NCI-H446 (cell line): Measurements from ENCODE around the gene IL36B.

ENCODE experiments used
- DNase-seq, 2 experiments: peaks; one replicate each; lab custom pipeline; 2025; lab: John Stamatoyannopoulos, UW

Gene IL36B

DNA sequence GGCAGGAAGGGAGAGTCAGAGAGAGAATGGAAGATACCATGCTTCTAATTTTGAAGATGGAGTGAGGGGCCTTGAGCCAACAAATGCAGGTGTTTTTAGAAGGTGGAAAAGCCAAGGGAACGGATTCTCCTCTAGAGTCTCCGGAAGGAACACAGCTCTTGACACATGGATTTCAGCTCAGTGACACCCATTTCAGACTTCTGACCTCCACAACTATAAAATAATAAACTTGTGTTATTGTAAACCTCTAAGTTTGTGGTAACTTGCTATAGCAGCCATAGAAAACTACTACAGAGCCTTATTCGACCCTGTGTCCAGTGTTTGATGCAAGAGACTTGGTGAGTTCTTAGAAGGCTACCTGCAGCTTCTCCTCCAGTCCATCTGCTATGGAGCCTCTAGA, 22.9 kb upstream of the IL36B start:
- no peak for DNase-seq

DNA sequence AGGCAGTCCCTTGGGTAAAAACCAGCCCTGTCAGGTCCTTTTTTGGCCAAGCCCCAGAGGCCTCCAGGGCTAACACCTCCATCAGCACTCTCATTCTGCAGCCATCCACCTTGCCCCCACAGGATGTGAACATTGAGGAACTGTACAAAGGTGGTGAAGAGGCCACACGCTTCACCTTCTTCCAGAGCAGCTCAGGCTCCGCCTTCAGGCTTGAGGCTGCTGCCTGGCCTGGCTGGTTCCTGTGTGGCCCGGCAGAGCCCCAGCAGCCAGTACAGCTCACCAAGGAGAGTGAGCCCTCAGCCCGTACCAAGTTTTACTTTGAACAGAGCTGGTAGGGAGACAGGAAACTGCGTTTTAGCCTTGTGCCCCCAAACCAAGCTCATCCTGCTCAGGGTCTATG, 22.4 kb upstream of the IL36B start:
- DNase-seq, result no peak

DNA sequence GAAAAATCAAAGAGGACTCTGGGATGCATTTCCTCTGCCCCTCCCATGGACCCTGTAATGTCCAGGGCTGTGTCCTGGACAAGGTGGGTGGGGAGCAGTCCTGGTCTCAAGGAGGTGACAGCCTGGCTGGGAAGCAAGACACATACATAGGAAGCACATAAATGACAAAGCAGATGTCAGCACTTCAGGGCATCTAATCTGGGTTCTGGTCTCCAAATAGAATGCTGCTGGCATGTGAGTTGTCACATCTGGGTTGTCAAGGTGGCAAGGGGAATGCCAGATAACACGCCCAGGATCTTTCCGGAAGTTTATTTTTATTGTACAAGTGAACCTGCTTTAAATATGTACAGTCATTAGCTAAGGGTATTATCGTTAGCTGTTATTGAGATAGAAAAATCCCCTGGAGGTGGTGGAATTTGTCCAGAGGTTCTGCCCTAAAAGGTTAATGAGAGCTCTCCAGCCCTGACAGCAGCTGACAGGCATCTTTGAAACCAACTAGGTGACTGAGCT, 20.7 kb upstream of the IL36B start:
- no peak for DNase-seq

DNA sequence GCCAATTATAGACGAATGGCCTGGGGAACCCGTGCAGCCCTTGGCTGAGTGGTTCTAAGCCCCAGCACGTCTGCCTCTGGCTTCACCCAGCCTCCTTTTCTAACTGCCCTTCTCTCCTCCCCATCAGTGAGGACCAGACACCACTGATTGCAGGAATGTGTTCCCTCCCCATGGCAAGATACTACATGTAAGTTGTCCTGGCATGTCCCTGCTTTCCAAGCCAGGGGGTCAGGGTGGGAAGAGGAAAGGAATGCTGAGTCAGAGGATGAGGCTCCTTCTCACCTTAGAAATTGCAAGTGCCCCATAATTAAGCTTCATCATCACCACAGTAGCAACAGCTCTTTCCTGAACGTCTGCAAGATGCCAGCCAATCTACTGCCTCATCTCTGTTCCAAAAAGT, 19.9 kb upstream of the IL36B start:
- DNase-seq, result no peak

DNA sequence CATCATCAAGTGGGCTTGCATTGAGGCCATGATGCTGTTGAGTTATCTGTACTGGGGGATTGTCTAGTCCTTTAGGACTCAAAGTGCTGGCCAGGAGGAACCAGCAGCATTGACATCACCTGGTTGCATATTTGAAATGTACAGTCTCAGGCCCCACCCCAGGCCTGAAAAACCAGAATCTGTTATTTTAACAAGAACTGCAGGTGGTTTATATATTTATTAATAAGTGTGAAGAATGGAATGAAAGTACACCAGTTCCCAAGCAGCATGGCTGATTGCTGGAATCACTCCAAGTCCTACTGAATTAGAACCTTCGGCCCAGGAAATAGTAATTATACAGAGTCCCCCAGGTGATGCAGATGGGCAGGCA, 17.9 kb upstream of the IL36B start:
- DNase-seq, result no peak

DNA sequence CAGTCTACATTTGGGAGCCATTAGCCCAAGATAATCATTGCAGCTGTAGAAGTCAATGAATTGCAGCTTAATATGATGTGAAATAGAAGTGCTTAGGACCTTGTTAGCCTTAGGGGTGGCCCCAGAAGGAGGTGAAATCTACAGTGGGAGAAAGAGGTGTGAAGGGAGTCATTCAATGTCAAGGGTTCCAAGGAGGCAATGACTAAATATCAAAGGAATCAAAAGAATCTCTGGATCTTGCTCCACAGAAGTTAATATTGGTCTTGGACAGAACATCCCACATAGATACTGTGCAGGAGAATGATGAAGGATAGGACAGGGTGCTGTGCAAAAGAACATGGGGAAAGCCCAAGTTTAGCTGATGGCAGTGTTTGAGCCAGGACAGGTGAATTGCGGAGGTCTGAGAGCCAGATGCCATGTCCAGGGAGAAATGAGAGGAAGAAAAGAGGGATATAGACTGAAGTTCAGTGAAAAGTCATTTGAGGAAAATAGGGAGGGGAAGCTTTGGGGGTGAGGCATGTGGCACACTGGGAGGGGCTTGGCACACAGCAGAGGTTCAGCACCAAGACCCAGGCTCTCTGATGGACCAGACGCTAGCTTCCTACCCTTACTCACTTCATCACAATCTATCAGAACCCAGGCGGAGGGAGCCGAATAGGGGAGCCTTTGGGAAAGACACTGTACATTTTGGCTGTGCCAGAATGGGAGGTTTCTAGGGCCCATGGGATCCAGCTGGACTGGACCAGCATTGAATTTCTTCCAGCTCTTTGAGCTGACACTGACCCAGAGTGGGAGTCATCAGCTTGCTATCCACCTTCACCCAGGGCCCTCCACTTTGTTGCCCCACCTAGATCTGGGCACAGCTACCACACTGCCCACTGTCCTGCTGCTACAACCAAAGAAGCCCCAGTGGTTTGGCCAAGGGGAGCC, 17.3 kb upstream of the IL36B start:
- DNase-seq, result no peak

- DNase-seq, result no peak
These were observed 16.2 kb upstream of the IL36B start for GRCh38 chr2:113068706-113069485.

DNA sequence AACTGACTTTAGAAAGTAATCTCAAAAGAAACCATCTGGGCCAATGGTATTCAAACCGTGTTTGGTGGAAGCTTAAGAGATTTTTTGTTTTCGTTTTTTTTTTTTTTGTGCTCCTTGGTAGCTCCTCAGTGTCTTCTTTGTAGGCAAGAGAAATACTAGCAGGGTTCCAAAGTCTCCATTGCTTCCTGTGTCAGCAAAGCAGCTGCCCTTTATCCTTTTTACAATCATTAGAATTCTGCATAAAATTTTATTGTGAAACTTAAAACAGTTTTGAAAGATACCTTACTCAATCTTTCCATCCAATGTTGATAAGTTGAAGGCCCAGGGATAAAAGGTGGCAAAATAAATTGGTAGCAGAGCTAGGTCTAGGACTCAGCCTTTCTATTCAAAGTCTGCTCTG, 15.6 kb upstream of the IL36B start:
- no peak for DNase-seq

GRCh38 chr2:113067681-113068080, 15.0 kb upstream of the IL36B start, which contains the start of gene IL1F10:
Gene IL1F10 (plus strand): TSS chr2:113067970. CDS start chr2:113072739, 4,769 bp downstream.
- no peak for DNase-seq

- no peak for DNase-seq
These were observed 12.2 kb upstream of the IL36B start for GRCh38 chr2:113064898-113065297.

- DNase-seq, result no peak
These were observed 11.6 kb upstream of the IL36B start for GRCh38 chr2:113064281-113064680.

GRCh38 chr2:113061896-113062770, 9.5 kb upstream of the IL36B start:
- no peak for DNase-seq

DNA sequence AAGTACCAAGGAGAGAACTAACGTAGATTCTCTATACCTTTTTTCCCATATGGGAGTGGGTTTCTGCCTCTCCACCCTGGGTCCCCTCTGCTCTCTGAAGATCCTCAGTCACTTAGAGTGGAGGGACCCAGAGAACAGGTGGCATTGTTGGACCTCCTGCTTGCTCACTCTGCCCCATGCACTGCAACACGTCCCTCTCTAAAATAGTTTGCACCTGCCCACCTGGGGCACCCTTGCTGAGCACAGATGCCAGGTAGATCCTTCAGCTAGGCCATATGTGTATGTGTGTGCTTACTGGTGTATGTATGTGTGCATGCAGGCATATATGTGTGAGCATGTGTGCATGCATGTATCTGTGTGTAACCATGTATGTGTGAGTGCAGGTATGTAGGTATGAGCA, 8.6 kb upstream of the IL36B start:
- DNase-seq, result no peak

- no peak for DNase-seq
These were observed 8.1 kb upstream of the IL36B start for GRCh38 chr2:113060796-113061195.

GRCh38 chr2:113060396-113060795, 7.7 kb upstream of the IL36B start:
- no peak for DNase-seq

DNA sequence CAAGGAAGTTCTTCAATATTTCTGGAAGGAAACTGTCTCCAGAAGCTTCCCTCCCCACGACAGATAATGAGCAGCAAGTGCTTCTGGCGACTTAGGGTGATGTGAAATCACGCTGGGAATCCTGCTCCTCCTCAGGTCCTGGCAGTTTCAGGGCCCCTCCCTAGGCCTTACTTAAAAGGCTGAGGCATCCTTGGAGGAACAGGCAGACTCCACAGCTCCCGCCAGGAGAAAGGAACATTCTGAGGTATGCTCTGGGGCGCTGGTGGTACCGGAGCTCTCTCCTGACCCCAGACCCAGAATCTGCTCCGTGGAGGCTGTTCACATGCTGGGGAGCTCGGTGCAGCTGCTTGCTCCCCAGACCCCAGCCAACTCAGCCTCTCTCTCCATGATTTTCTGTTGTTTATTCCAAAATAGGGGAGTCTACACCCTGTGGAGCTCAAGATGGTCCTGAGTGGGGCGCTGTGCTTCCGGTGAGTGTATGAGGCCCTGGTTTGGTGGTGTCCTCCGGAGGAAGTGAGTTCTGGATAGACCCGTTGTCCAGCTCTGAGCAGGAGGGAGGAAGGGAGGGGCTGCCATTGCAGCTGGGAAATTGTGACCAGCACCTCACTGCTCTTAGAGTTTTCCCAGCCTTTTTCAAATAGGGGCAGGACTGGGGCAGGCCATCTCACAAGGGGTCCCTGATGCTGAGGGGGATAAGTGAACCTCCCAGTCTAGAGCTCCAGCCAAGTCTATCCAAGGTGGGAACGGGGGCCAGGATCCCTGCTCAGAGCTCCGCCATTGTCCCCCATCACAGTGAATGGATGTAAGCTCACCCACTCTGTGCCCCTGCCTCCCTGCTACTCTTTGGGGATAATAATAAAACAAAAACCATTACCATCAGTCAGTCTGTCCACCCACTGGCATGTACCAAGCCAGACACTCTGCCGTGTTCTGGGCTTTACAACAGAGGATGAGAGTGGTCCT, 6.6 kb upstream of the IL36B start, which contains the start of gene IL36RN:
Gene IL36RN (plus strand): TSS at position 201 of the 963 bp plus-strand sequence. CDS start 241 bp downstream, at position 442.
- no peak for DNase-seq

- no peak for DNase-seq
These were observed 5.8 kb upstream of the IL36B start for GRCh38 chr2:113058411-113058994.

GRCh38 chr2:113057117-113057516, 4.5 kb upstream of the IL36B start:
- no peak for DNase-seq

- DNase-seq, result no peak
These were observed 3.9 kb upstream of the IL36B start for GRCh38 chr2:113056521-113056920.

- no peak for DNase-seq
These were observed 1.4 kb upstream of the IL36B start for GRCh38 chr2:113054066-113054465.
